Esophagus squamous epithelium (tissue), 5 donors: ENCODE measurements around the gene ATP5F1D. TPM values are rescaled to one million over a fixed set of nuclear protein-coding genes. Genes with fewer than 3 reads are reported as not detected.

Experiments used
- DNase-seq: peaks from one replicate; lab custom pipeline; 2025; lab: John Stamatoyannopoulos, UW
- H3K27ac ChIP-seq, 4 donors: fragments of 200-600 bp; sonication (generic); one replicate each; pipeline ENCODE4 v1.5.1; 2016 to 2019; ENCODE audit warnings: mild to moderate bottlenecking in 1 of 4
- H3K27me3 ChIP-seq, 4 donors: fragments of 200-600 bp; sonication (generic); 1 replicate in 3 of 4; 2 replicates in 1 of 4; pipeline versions ENCODE4 v1.5.1 to v1.6.0; 2017 to 2021; ENCODE audit warnings: antibody characterized with exemption in 1 of 4
- H3K36me3 ChIP-seq, 3 donors: fragments of 200-600 bp; sonication (generic); one replicate each; pipeline ENCODE4 v1.5.1; 2016 to 2019
- H3K4me1 ChIP-seq, 3 donors: fragments of 200-600 bp; sonication (generic); one replicate each; pipeline ENCODE4 v1.5.1; 2017 to 2019
- H3K4me3 ChIP-seq, 4 donors: fragments of 200-600 bp; sonication (generic); 1 replicate in 3 of 4; 2 replicates in 1 of 4; pipeline ENCODE4 v1.5.1; 2016 to 2019; ENCODE audit warnings: mild to moderate bottlenecking in 2 of 4, moderate library complexity in 1 of 4
- H3K9me3 ChIP-seq, 3 donors: fragments of 200-600 bp; sonication (generic); one replicate each; pipeline ENCODE4 v1.5.1; 2016 to 2019
- CTCF ChIP-seq, 6 experiments: fragments of 450-650 bp in 4 of 6; fragments of 200-600 bp in 2 of 6; sonication (generic) in 2 of 6; IDR thresholded peaks; one replicate each; pipeline ENCODE4 v1.5.1; 2016 to 2019; ENCODE audit warnings: antibody characterized with exemption in 6 of 6, mild to moderate bottlenecking in 4 of 6, moderate library complexity in 4 of 6
- POLR2A ChIP-seq, 4 donors: fragments of 450-650 bp; IDR thresholded peaks; one replicate each; pipeline ENCODE4 v1.6.1; 2017; ENCODE audit warnings: antibody characterized with exemption in 4 of 4, mild to moderate bottlenecking in 4 of 4, moderate library complexity in 3 of 4
- WGBS, 2 donors: methylation state at CpG; one replicate each; pipeline ENCODE4 v1.1.5; 2018; 5-methylcytosine and 5-hydroxymethylcytosine counted together
- intact Hi-C: fragments of 100-400 bp; cut with DNase I; formaldehyde crosslinking; loops from one replicate; pipeline ENCODE4 v1.15.0; 2022
- total RNA-seq, 4 donors: library from RNA; depleted of rRNA; stranded (reverse); fragments of >200 nt; gene quantifications; one replicate each; pipeline ENCODE4 v1.1.0, GENCODE V29; 2016
- donor health status: DM: yes; HTN: yes; CAD: no.

ATP5F1D gene
- total RNA-seq, 4 donors from 2014 or later: 83.4 to 171 (median 132) TPM

DNA sequence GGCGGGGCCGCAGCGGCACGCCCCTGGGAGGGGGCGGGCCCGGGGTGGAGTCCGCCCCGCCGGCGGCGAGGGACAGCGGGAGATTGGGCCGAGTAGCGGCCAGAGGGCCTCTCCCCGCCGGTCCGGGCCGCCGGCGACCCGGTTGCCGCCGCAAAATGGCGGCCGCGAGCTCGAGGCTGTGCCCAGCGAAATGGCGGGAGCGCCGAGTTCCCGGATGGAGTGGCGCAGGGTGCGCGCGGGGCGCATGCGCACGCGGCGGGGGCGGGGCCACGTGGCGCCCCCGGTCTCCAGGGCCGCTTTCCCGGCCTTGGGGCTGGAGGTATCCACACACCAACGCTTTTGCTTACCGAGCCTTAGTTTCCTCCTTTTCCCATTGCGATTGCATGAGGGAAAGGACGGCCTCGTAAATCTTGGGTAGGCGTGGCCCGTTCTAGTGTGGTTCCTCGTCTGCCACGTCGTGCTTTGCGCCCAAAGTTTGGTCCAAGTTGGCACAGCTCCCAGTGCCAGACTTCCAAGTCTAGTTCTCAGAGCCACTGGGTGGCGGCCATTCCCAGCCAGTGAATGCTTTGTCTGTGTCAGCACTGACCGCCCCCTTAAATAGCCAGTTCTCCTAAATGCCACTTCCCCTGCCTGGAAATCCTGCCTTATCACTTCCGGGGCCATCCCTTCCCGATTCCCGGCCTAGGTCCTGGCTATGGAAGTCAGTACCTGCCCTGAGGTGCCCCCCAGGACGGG lies 28.1 kb downstream of the ATP5F1D start:
- peak overlapping the region; percentile 98 to 100 (median 99) for H3K27ac ChIP-seq
- no peak for DNase-seq
- no peaks in the 10 kb centered on the region for H3K9me3 ChIP-seq
- TF ChIP-seq CTCF (IDR thresholded peaks at IDR 0.05) (peak in 2 of 6 experiments; percentile 6 to 19), POLR2A (IDR thresholded peaks at IDR 0.05) (peak in 1 of 4 donors; percentile 4)
- H3K27me3 ChIP-seq: no peaks in the 10 kb centered on the region
- peaks cover 80 to 94% (median 83%) of the 10 kb centered on the region in 3 donors for H3K4me1 ChIP-seq
- peaks cover 20 to 45% (median 22%) of the 10 kb centered on the region in 3 donors for H3K36me3 ChIP-seq
- intact Hi-C loops: loop anchor here (10.0 kb wide), 1 partner anchor 135 kb away; the partner anchor contains the start of genes DAZAP1 and GAMT
- H3K4me3 ChIP-seq: peak overlapping the region; percentile 64 to 95 (median 77)
- 0 to 2% methylated on average over 1 to 13 of the region's 64 CpGs for WGBS, 2 donors

- TF ChIP-seq CTCF (IDR thresholded peaks at IDR 0.05): no peak
- no peak for TF ChIP-seq POLR2A (IDR thresholded peaks at IDR 0.05)
- Histone ChIP-seq H3K27me3 (no peaks in the 10 kb centered on the region), H3K4me3 (peak overlapping the region; percentile 64 to 95 (median 77)), H3K27ac (peak overlapping the region; percentile 98 to 100 (median 99)), H3K9me3 (no peaks in the 10 kb centered on the region), H3K4me1 (peaks cover 80 to 93% (median 81%) of the 10 kb centered on the region in 3 donors), H3K36me3 (peaks cover 24 to 50% (median 26%) of the 10 kb centered on the region in 3 donors)
- no peak for DNase-seq
- intact Hi-C loops: loop anchor here (10.0 kb wide), 1 partner anchor 134 kb away; the partner anchor contains the start of genes DAZAP1 and GAMT
- 16 to 28% methylated on average over 2 to 6 of the region's 8 CpGs for WGBS, 2 donors
Observed at GRCh38 chr19:1270213-1270853, 28.8 kb downstream of the ATP5F1D start.

GRCh38 chr19:1270854-1271527 lies 29.4 kb downstream of the ATP5F1D start:
- H3K4me1 ChIP-seq: peaks cover 74 to 88% (median 74%) of the 10 kb centered on the region in 3 donors
- WGBS, 2 donors: 43 to 46% methylated on average over 8 to 13 of the region's 26 CpGs
- DNase-seq: no peak
- no peaks in the 10 kb centered on the region for H3K9me3 ChIP-seq
- H3K36me3 ChIP-seq: peaks cover 24 to 50% (median 26%) of the 10 kb centered on the region in 3 donors
- peak overlapping the region in 3 of 4 donors; percentile 73 to 95 (median 81) for H3K4me3 ChIP-seq
- no peak for TF ChIP-seq CTCF (IDR thresholded peaks at IDR 0.05)
- TF ChIP-seq POLR2A (IDR thresholded peaks at IDR 0.05): no peak
- H3K27ac ChIP-seq: peak overlapping the region; percentile 98 to 100 (median 99)
- intact Hi-C loops: loop anchor here (10.0 kb wide), 1 partner anchor 134 kb away; the partner anchor contains the start of genes DAZAP1 and GAMT
- no peaks in the 10 kb centered on the region for H3K27me3 ChIP-seq

DNA sequence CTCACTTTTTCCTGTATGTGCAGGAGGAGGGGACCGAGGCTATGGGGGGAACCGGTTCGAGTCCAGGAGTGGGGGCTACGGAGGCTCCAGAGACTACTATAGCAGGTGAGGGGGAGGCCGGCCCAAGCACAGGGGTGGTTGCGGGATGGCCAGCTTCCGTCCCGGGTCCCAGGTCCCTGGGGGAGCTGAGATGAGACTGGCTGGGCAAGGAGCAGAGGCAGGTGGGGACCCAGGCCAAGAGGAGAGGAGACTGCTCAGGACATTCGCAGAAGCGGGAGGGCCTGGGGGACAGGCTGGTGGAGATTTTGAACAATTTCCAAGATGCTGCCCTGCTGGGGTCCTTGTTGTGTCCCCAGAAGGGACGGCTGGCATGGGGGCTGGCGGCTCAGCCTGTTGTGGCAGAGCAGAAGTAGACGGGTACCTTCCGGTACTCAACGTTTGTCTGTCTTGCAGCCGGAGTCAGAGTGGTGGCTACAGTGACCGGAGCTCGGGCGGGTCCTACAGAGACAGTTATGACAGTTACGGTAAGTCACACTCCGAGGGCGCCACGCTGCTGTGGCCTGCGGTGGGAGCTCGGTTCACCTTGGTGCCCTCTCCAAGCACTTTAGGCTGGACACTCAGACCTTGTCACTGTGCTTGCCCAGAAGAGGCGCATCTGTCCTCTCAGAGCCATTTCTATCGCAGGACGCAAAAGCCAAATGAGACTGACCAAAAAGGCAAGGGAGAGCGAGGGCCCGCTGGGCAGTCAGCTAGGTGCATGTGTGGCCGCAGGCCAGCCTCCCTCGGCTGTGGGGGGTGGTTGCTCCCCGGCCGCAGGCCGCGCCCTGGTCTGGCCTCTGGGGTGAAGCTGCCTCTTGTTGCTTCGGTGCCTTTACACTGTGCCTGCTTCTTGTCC lies 30.2 kb downstream of the ATP5F1D start:
- WGBS, 2 donors: 68 to 69% methylated on average over 11 to 14 of the region's 37 CpGs
- H3K9me3 ChIP-seq: no peaks in the 10 kb centered on the region
- TF ChIP-seq CTCF (IDR thresholded peaks at IDR 0.05) (no peak), POLR2A (IDR thresholded peaks at IDR 0.05) (no peak)
- intact Hi-C loops: loop anchor here (10.0 kb wide), 1 partner anchor 133 kb away; the partner anchor contains the start of genes DAZAP1 and GAMT
- peaks cover 24 to 50% (median 26%) of the 10 kb centered on the region in 3 donors for H3K36me3 ChIP-seq
- H3K4me1 ChIP-seq: peaks cover 74 to 88% (median 78%) of the 10 kb centered on the region in 3 donors
- peak overlapping the region; percentile 98 to 100 (median 99) for H3K27ac ChIP-seq
- no peaks in the 10 kb centered on the region for H3K27me3 ChIP-seq
- DNase-seq: no peak
- peak overlapping the region in 3 of 4 donors; percentile 73 to 95 (median 81) for H3K4me3 ChIP-seq
